ENCODE data around the gene PCBP3. TPM values are rescaled to one million over a fixed set of nuclear protein-coding genes. Genes with fewer than 3 reads are reported as not detected.

Gene PCBP3
- total and polyA plus RNA-seq, 2 of the 8 experiments (the other 6 are each of a cell fraction or from before 2014, with no cell fraction given), result 3.5 to 6.3 TPM

DNA sequence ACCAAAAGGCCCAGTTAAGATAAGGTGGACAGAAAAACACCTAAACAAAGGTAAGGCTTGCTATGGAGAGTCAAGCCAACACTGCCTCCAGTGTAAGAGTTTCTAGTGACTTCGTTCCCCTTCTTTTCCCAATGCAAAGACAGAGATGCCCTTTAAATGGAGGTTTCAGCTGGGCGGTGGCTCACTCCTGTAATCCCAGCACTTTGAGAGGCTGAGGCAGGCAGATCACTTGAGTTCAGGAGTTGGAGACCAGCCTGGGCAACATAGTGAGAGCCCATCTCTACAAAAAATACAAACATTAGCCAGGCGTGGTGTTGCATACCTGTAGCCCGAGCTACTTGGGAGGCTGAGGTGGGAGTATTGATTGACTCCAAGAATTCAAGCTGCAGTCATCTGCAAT is 314.0 kb downstream of the PCBP3 start (continued):
- TF ChIP-seq NANOG (IDR thresholded peaks at IDR 0.05; ENCODE audit: insufficient read depth, low read depth, low read length, poor library complexity, severe bottlenecking), result no peak
- no peak for TF ChIP-seq USF2 (IDR thresholded peaks at IDR 0.05; ENCODE audit: low read length)
